ENCODE data around the gene PROCR.
"Not testable (repeated sequence)": the region's sequence is repeated elsewhere in the genome, so short reads cannot be mapped to it uniquely, and the experiment has no call there.

Gene PROCR

GRCh38 chr20:35174458-35175216 is 2.8 kb downstream of the PROCR start:
- no peak for DNase-seq (ENCODE audit: low read depth)
- TF ChIP-seq CTCF (IDR thresholded peaks at IDR 0.05; ENCODE audit: low read depth, low read length): no peak
- no peak for TF ChIP-seq MYC (IDR thresholded peaks at IDR 0.05; ENCODE audit: low read depth, low read length)
- no peak for TF ChIP-seq POLR2A (IDR thresholded peaks at IDR 0.05; ENCODE audit: extremely low read depth, insufficient read length)
- no peak overlapping the region for H3K4me3 ChIP-seq (ENCODE audit: low read depth, low read length)

GRCh38 chr20:35176132-35176531 is 4.3 kb downstream of the PROCR start:
- H3K4me3 ChIP-seq (ENCODE audit: low read depth, low read length): no peak overlapping the region
- DNase-seq (ENCODE audit: low read depth): no peak
- TF ChIP-seq MAX (IDR thresholded peaks at IDR 0.05; ENCODE audit: low read depth, low read length): no peak
- TF ChIP-seq POLR2A (IDR thresholded peaks at IDR 0.05; ENCODE audit: extremely low read depth, insufficient read length): no peak
- no peak for TF ChIP-seq MYC (IDR thresholded peaks at IDR 0.05; ENCODE audit: low read depth, low read length)
- TF ChIP-seq CTCF (IDR thresholded peaks at IDR 0.05; ENCODE audit: low read depth, low read length): no peak

GRCh38 chr20:35179292-35180212 is 7.7 kb downstream of the PROCR start:
- TF ChIP-seq POLR2A (IDR thresholded peaks at IDR 0.05; ENCODE audit: extremely low read depth, insufficient read length) (no peak), MYC (IDR thresholded peaks at IDR 0.05; ENCODE audit: low read depth, low read length) (no peak), CTCF (IDR thresholded peaks at IDR 0.05; ENCODE audit: low read depth, low read length) (no peak), MAX (IDR thresholded peaks at IDR 0.05; ENCODE audit: low read depth, low read length) (no peak)
- no peak for DNase-seq (ENCODE audit: low read depth)
- no peak overlapping the region for H3K4me3 ChIP-seq (ENCODE audit: low read depth, low read length)

GRCh38 chr20:35180266-35180665 is 8.4 kb downstream of the PROCR start:
- TF ChIP-seq CTCF (IDR thresholded peaks at IDR 0.05; ENCODE audit: low read depth, low read length): no peak
- TF ChIP-seq MYC (IDR thresholded peaks at IDR 0.05; ENCODE audit: low read depth, low read length): no peak
- TF ChIP-seq MAX (IDR thresholded peaks at IDR 0.05; ENCODE audit: low read depth, low read length): no peak
- no peak for TF ChIP-seq POLR2A (IDR thresholded peaks at IDR 0.05; ENCODE audit: extremely low read depth, insufficient read length)
- DNase-seq (ENCODE audit: low read depth): no peak
- H3K4me3 ChIP-seq (ENCODE audit: low read depth, low read length): no peak overlapping the region

GRCh38 chr20:35181731-35182130 is 9.9 kb downstream of the PROCR start:
- TF ChIP-seq MYC (IDR thresholded peaks at IDR 0.05; ENCODE audit: low read depth, low read length): no peak
- no peak for TF ChIP-seq CTCF (IDR thresholded peaks at IDR 0.05; ENCODE audit: low read depth, low read length)
- TF ChIP-seq MAX (IDR thresholded peaks at IDR 0.05; ENCODE audit: low read depth, low read length): no peak
- TF ChIP-seq POLR2A (IDR thresholded peaks at IDR 0.05; ENCODE audit: extremely low read depth, insufficient read length): no peak

GRCh38 chr20:35186691-35187289 is 14.9 kb downstream of the PROCR start:
- DNase-seq (ENCODE audit: low read depth); H3K4me3 ChIP-seq (ENCODE audit: low read depth, low read length): not testable (repeated sequence)

More at GRCh38 chr20:35181731-35182130, 9.9 kb downstream of the PROCR start:
- H3K4me3 ChIP-seq (ENCODE audit: low read depth, low read length): no peak overlapping the region
- DNase-seq (ENCODE audit: low read depth): no peak

Measured in NB4 (cell line).